K562 (cell line): Measurements from ENCODE around the gene CHIC2. TPM values are rescaled to one million over a fixed set of nuclear protein-coding genes. Genes with fewer than 3 reads are reported as not detected.

Source experiments
- ATAC-seq: fragments of 200-7000 bp; cut with Tn5 transposase; 3 replicates; pipeline ENCODE4 v1.9.1; 2020; ENCODE audit warnings: moderate library complexity
- BruUV-seq: library from RNA; stranded (reverse); fragments of 400-500 nt; replicated peaks from 2 replicates; lab custom pipeline; 2021; lab: Mats Ljungman, UMichigan
- CTCF ChIA-PET: fragments of 300-600 bp; formaldehyde crosslinking; extraction: SDS; loops from one replicate; lab custom pipeline; 2021; ENCODE audit warnings: low intra/inter-chr PET ratio; lab: Yijun Ruan, JAX
- POLR2A ChIA-PET: fragments of 300-600, 350-650 bp; sonication (Branson Sonifier 250); formaldehyde crosslinking; extraction: SDS; loops from one replicate; lab custom pipeline; 2021; ENCODE audit warnings: antibody characterized with exemption, inconsistent platforms; lab: Yijun Ruan, JAX
- DNase-seq, 4 experiments: peaks; one replicate each; pipeline versions ENCODE4 v3.0.0 to v3.0.0-alpha.2; 2011 to 2018; ENCODE audit warnings: low spot score in 3 of 4, mixed read lengths in 3 of 4; ENCODE audit errors: extremely low read depth in 1 of 4
- FAIRE-seq: peaks from 2 replicates; lab custom pipeline; 2011; peaks lifted over from hg19 to GRCh38; lab: Jason Lieb, UNC
- H2AFZ ChIP-seq: 2 replicates; pipeline ENCODE4 v1.6.0; 2011; ENCODE audit warnings: low read depth, low read length, control low read depth, inconsistent platforms
- H3K27ac ChIP-seq: fragments of 200-600 bp; 3 replicates; pipeline ENCODE4 v1.8.0; 2011; ENCODE audit warnings: low read depth, mild to moderate bottlenecking, control low read depth, inconsistent platforms, low read length, moderate library complexity, mixed read lengths; ENCODE audit errors: extremely low read depth
- H3K27me3 ChIP-seq, 2 experiments: fragments of 300-600 bp in 1 of 2; 2 replicates in 1 of 2; 3 replicates in 1 of 2; pipeline versions ENCODE4 v1.6.0 to v1.8.0; 2011; ENCODE audit warnings: inconsistent platforms in 2 of 2, low read length in 2 of 2, mild to moderate bottlenecking in 1 of 2, mixed read lengths in 1 of 2, moderate library complexity in 1 of 2; ENCODE audit not compliant: control insufficient read depth in 2 of 2, insufficient read depth in 2 of 2
- H3K36me3 ChIP-seq: fragments of 300-600 bp; 3 replicates; pipeline ENCODE4 v1.8.0; 2011; ENCODE audit warnings: mild to moderate bottlenecking, low read length, inconsistent platforms; ENCODE audit not compliant: control insufficient read depth, insufficient read depth
- H3K4me1 ChIP-seq, 2 experiments: fragments of 200-600 bp in 1 of 2; replicated peaks in 1 of 2; 2 replicates in 1 of 2; 3 replicates in 1 of 2; pipeline versions ENCODE4 v1.5.1 to v1.8.0; 2011; ENCODE audit warnings: inconsistent platforms in 2 of 2, low read length in 2 of 2, mild to moderate bottlenecking in 1 of 2, mixed read lengths in 1 of 2, moderate library complexity in 1 of 2; ENCODE audit not compliant: control insufficient read depth in 2 of 2, insufficient read depth in 2 of 2
- H3K4me2 ChIP-seq: 2 replicates; pipeline ENCODE4 v1.6.1; 2011; ENCODE audit warnings: low read length, control low read depth, inconsistent platforms, mixed read lengths; ENCODE audit not compliant: insufficient read depth
- H3K4me3 ChIP-seq: fragments of 200-600 bp; sonication (generic), shearing (Covaris generic); 2 replicates; pipeline ENCODE4 v1.5.1; 2016; ENCODE audit warnings: control low read depth, inconsistent platforms
- H3K79me2 ChIP-seq: fragments of 200-600 bp; 3 replicates; pipeline ENCODE4 v1.8.0; 2011; ENCODE audit warnings: low read length, inconsistent platforms; ENCODE audit not compliant: control insufficient read depth, insufficient read depth
- H3K9ac ChIP-seq, 2 experiments: 2 replicates each; pipeline versions ENCODE4 v1.6.0 to v1.6.1; 2011; ENCODE audit warnings: low read depth in 2 of 2, low read length in 2 of 2, control low read depth in 1 of 2, inconsistent platforms in 1 of 2, mild to moderate bottlenecking in 1 of 2, mixed read lengths in 1 of 2; ENCODE audit not compliant: insufficient read depth in 1 of 2
- H3K9me1 ChIP-seq: one replicate; pipeline ENCODE4 v1.6.0; 2011; ENCODE audit warnings: inconsistent platforms, mild to moderate bottlenecking, low read length, moderate library complexity; ENCODE audit not compliant: control insufficient read depth, insufficient read depth
- H3K9me3 ChIP-seq: replicated peaks from 2 replicates; pipeline ENCODE4 v1.5.1; 2011; ENCODE audit warnings: low read depth, low read length, inconsistent platforms; ENCODE audit not compliant: control insufficient read depth, insufficient read depth
- H4K20me1 ChIP-seq: replicated peaks from 2 replicates; pipeline ENCODE4 v1.6.1; 2011; ENCODE audit warnings: low read length, inconsistent platforms, mixed read lengths; ENCODE audit not compliant: control insufficient read depth, insufficient read depth
- EGR1 ChIP-seq: fragments of 450-650 bp; conservative IDR thresholded peaks from 2 replicates; pipeline ENCODE4 v1.6.1; 2017; ENCODE audit warnings: mild to moderate bottlenecking
- ESRRB ChIP-seq: fragments of 250-450 bp; sonication (Bioruptor Pico); IDR thresholded peaks from 2 replicates; pipeline ENCODE4 v1.5.0; 2020; ENCODE audit warnings: mild to moderate bottlenecking, moderate library complexity, borderline replicate concordance
- FOXM1 ChIP-seq, 2 experiments: fragments of 450-650 bp in 1 of 2; sonication (generic) in 1 of 2; formaldehyde crosslinking in 1 of 2; IDR thresholded peaks; 2 replicates each; pipeline versions ENCODE4 v1.6.1 to v1.9.0; 2017 to 2022; ENCODE audit warnings: low read depth in 2 of 2, mild to moderate bottlenecking in 2 of 2, missing genetic modification reagents in 1 of 2, moderate library complexity in 1 of 2
- HNRNPLL ChIP-seq: fragments of 200-400 bp; formaldehyde crosslinking; IDR thresholded peaks from 2 replicates; pipeline ENCODE4 v1.6.1; 2017; ENCODE audit warnings: low read length, low read depth, mild to moderate bottlenecking; ENCODE audit not compliant: poor library complexity, severe bottlenecking
- MBD2 ChIP-seq: sonication (generic); IDR thresholded peaks from 2 replicates; pipeline ENCODE4 v1.6.1; 2016; ENCODE audit warnings: low read depth, borderline replicate concordance
- POLR2H ChIP-seq: IDR thresholded peaks from 2 replicates; pipeline ENCODE4 v1.6.1; 2016; ENCODE audit warnings: missing genetic modification characterization, low read depth, mild to moderate bottlenecking, control low read depth, missing compliant biosample characterization, moderate library complexity
- POLR3G ChIP-seq: IDR thresholded peaks from 2 replicates; pipeline ENCODE4 v1.6.1; 2011; ENCODE audit not compliant: insufficient read length, insufficient replicate concordance; ENCODE audit errors: extremely low read depth
- SAFB ChIP-seq: fragments of 200-400 bp; formaldehyde crosslinking; IDR thresholded peaks from 2 replicates; pipeline ENCODE4 v1.6.1; 2017; ENCODE audit warnings: low read depth, low read length, borderline replicate concordance
- SRSF9 ChIP-seq: fragments of 200-400 bp; formaldehyde crosslinking; IDR thresholded peaks from 2 replicates; pipeline ENCODE4 v1.6.1; 2017; ENCODE audit warnings: low read depth, low read length, borderline replicate concordance
- ZNF764 ChIP-seq: fragments of 250-450 bp; sonication (Bioruptor Pico); IDR thresholded peaks from 2 replicates; pipeline ENCODE4 v1.4.0; 2020; ENCODE audit warnings: low read depth, mild to moderate bottlenecking, moderate library complexity
- WGBS: fragments of 100-300 bp; shearing (Covaris generic); methylation state at CpG from one replicate; pipeline ENCODE4 v1.1.6; 2016; ENCODE audit warnings: low coverage, mixed read lengths; ENCODE audit not compliant: insufficient coverage; ENCODE audit errors: missing lambda C conversion rate; 5-methylcytosine and 5-hydroxymethylcytosine counted together
- in situ Hi-C: fragments of 300-500 bp; cut with MboI; formaldehyde crosslinking; loops from 4 replicates; pipeline ENCODE4 v1.15.0; 2018; ENCODE audit warnings: inconsistent platforms, mixed read lengths
- intact Hi-C: fragments of 100-400 bp; cut with micrococcal nuclease; formaldehyde crosslinking; loops from 2 replicates; pipeline ENCODE4 v1.14.2; 2022
- polyA plus RNA-seq, 8 experiments: library from polyadenylated mRNA; depleted of rRNA in 4 of 8; stranded (reverse) in 5 of 8; unstranded in 3 of 8; fragments of >200 nt; fragmentation: Nextera tagmentation in 2 of 8; fragmentation: Illumina TruSeq in 1 of 8; extraction: Ambion mirVana in 2 of 8; extraction: Trizol in 1 of 8; gene quantifications; 2 replicates each; pipeline versions ENCODE4 v1.2.1 to v1.2.3, GENCODE V29; 2011 to 2014; ENCODE audit warnings: inconsistent platforms in 1 of 8, missing spikeins in 1 of 8
- total RNA-seq, 7 experiments: library from RNA; depleted of rRNA in 6 of 7; stranded (reverse); fragments of >200 nt in 6 of 7; fragmentation: Illumina TruSeq in 2 of 7; extraction: Trizol in 2 of 7; gene quantifications; 2 replicates each; pipeline versions ENCODE4 v1.2.1 to v1.2.3, GENCODE V29; 2011 to 2021; ENCODE audit warnings: low replicate concordance in 1 of 7
- TF ChIP-seq, protein P1 (sequence below), 3 experiments: IDR thresholded peaks in 2 of 3; conservative IDR thresholded peaks in 1 of 3; 2 replicates each; pipeline ENCODE4 v1.5.1; 2011 to 2012; ENCODE audit warnings: low read length in 3 of 3, mild to moderate bottlenecking in 3 of 3, control low read depth in 2 of 3, improper control_type of control experiment in 1 of 3, inconsistent platforms in 1 of 3, low read depth in 1 of 3, mixed read lengths in 1 of 3, moderate library complexity in 1 of 3; ENCODE audit not compliant: insufficient read depth in 2 of 3

Gene CHIC2
- total and polyA plus RNA-seq, 9 of the 15 experiments (the other 6 are each of a cell fraction or from before 2014, with no cell fraction given) = 0.89 to 25.1 (median 12.1) TPM

DNA sequence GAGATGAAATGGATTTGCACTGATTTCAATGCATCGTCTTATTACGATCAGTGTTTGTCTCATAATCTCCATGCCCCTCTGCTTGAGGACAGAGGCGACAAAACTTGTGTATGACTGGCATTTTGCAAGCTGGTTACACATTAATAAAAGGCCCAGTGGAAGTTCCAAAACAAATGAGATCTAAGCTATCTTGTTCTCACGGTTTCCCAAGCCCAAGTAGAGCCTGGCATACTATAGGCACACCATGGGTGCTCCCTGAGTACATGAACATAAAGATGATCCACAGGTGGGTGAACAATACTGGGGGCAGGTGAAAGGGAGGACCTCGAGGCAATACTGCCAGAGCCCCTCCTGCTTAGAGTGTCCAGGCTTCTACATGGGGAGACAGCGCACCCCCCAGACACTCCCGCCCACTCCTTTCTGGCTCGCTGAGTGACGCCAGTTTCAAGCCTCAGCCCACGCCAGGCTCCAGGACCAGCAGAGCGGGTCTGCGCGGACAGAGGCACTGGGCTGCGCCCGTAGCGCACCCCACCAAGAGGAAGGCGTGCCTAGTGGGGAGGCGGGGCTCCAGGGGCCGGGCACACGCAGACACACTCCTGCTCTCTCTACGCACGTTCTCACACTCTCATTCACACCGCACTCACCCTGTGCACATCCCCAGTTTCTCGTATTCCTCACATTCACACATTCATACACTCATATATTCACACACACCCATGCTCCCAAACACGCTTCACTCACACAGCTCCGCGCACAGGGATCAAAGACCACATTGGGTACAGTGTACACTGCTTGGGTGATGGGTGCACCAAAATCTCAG, 26.6 kb upstream of the CHIC2 start:
- peaks cover 40 to 54% of the 10 kb centered on the region in 2 experiments for H3K27me3 ChIP-seq
- no peaks in the 10 kb centered on the region; the same call in none of the 2 replicates for H3K9me3 ChIP-seq
- no peaks in the 10 kb centered on the region for H4K20me1 ChIP-seq
- BruUV-seq = no TSS peak
- in situ Hi-C loops = no loop called here
- H3K4me2 ChIP-seq = peak overlapping the region; percentile 67; the same call in 1 of the 2 replicates
- FAIRE-seq = no peak
- H3K27ac ChIP-seq = no peak overlapping the region
- ChIA-PET POLR2A (no interaction called here), CTCF (no interaction called here)
- intact Hi-C loops = no loop called here
- H2AFZ ChIP-seq = peak overlapping the region; percentile 65; the same call in 1 of the 2 replicates
- no peak overlapping the region for H3K4me3 ChIP-seq
- DNase-seq = peak in 2 of 4 experiments; percentile 30 to 36
- WGBS = 15% methylated on average over 22 of the region's 27 CpGs
- TF ChIP-seq EGR1 (peak; percentile 44; the same call in 1 of the 2 replicates), HNRNPLL (peak; percentile 81), SRSF9 (no peak), POLR3G (no peak)
- H3K4me1 ChIP-seq = peaks cover 0 to 12% of the 10 kb centered on the region in 2 experiments; a peak in 2 of 5 replicates
- no peaks in the 10 kb centered on the region for H3K9me1 ChIP-seq
- H3K36me3 ChIP-seq = no peaks in the 10 kb centered on the region
- ATAC-seq = peak; percentile 52
- H3K9ac ChIP-seq = no peak overlapping the region
- H3K79me2 ChIP-seq = no peaks in the 10 kb centered on the region

DNA sequence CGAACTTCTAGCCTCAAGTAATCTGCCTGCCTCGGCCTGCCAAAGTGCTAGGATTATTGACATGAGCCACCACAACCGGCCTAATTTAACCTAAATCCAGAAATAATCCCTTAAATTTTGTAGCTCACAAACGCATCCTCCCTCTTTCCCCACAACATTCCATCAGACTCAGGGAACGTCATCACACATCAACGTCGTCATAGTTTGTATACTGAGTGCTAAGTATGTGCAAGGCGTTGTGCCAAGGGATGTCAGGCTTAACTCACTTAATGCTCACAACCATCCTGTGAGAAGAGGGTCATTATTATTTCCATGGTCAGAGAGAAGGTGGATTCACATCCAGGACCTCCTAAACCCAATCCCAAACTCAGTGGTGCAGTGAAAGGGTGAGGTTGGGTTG, 26.0 kb upstream of the CHIC2 start:
- Histone ChIP-seq H3K9me3 (no peaks in the 10 kb centered on the region; the same call in none of the 2 replicates), H2AFZ (no peak overlapping the region), H3K4me2 (no peak overlapping the region), H4K20me1 (no peaks in the 10 kb centered on the region), H3K36me3 (no peaks in the 10 kb centered on the region), H3K79me2 (no peaks in the 10 kb centered on the region), H3K27me3 (peaks cover 37 to 51% of the 10 kb centered on the region in 2 experiments), H3K4me1 (peaks cover 0 to 12% of the 10 kb centered on the region in 2 experiments; a peak in 2 of 5 replicates), H3K4me3 (no peak overlapping the region), H3K27ac (no peak overlapping the region), H3K9ac (no peak overlapping the region), H3K9me1 (no peaks in the 10 kb centered on the region)
- no peak for FAIRE-seq
- 0% methylated on average over 8 of the region's 8 CpGs for WGBS
- ATAC-seq = no peak
- no TSS peak for BruUV-seq
- ChIA-PET POLR2A (no interaction called here), CTCF (no interaction called here)
- in situ Hi-C loops = no loop called here
- intact Hi-C loops = no loop called here
- DNase-seq = no peak
- TF ChIP-seq, protein P1, sequence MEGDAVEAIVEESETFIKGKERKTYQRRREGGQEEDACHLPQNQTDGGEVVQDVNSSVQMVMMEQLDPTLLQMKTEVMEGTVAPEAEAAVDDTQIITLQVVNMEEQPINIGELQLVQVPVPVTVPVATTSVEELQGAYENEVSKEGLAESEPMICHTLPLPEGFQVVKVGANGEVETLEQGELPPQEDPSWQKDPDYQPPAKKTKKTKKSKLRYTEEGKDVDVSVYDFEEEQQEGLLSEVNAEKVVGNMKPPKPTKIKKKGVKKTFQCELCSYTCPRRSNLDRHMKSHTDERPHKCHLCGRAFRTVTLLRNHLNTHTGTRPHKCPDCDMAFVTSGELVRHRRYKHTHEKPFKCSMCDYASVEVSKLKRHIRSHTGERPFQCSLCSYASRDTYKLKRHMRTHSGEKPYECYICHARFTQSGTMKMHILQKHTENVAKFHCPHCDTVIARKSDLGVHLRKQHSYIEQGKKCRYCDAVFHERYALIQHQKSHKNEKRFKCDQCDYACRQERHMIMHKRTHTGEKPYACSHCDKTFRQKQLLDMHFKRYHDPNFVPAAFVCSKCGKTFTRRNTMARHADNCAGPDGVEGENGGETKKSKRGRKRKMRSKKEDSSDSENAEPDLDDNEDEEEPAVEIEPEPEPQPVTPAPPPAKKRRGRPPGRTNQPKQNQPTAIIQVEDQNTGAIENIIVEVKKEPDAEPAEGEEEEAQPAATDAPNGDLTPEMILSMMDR (IDR thresholded peaks at IDR 0.05 in 2 of 3, conservative IDR thresholded peaks at IDR 0.05 in 1 of 3; ENCODE audit: insufficient read depth in 2 of 3, low read depth in 1 of 3, low read length in 3 of 3) = no peak
- TF ChIP-seq ZNF764 (CRISPR knock-in tag) (no peak), SAFB (no peak), FOXM1 (IDR thresholded peaks at IDR 0.05; ENCODE audit: low read depth) (no peak), FOXM1 (CRISPR knock-in tag; IDR thresholded peaks at IDR 0.05; ENCODE audit: low read depth) (no peak), ESRRB (CRISPR knock-in tag) (no peak), MBD2 (no peak), POLR2H (tag) (no peak)
